Activated CD4-positive, alpha-beta memory T cell treated with anti-CD3 and anti-CD28 coated beads for 36 hours (primary cell): Measurements from ENCODE around the gene C11orf52. TPM values are rescaled to one million over a fixed set of nuclear protein-coding genes. Genes with fewer than 3 reads are reported as not detected.

Experiments used
- CTCF ChIA-PET: fragments of 350-600 bp; sonication (Branson Sonifier 250); formaldehyde crosslinking; loops from one replicate; lab custom pipeline; 2021; ENCODE audit warnings: antibody characterized with exemption, inconsistent platforms; lab: Charles Lee
- POLR2A ChIA-PET: fragments of 350-600 bp; sonication (Branson Sonifier 250); formaldehyde crosslinking; loops from one replicate; lab custom pipeline; 2021; ENCODE audit warnings: antibody characterized with exemption; lab: Charles Lee
- DNase-seq: peaks from one replicate; pipeline ENCODE4 v3.0.0-alpha.2; 2020
- H3K27ac Mint-ChIP-seq: one replicate; pipeline ENCODE4 v1.8.0; 2021; ENCODE audit warnings: mixed read lengths
- H3K27me3 Mint-ChIP-seq: one replicate; pipeline ENCODE4 v1.8.0; 2021; ENCODE audit warnings: mixed read lengths
- H3K36me3 Mint-ChIP-seq: one replicate; pipeline ENCODE4 v1.8.0; 2021; ENCODE audit warnings: mixed read lengths
- H3K4me1 Mint-ChIP-seq: one replicate; pipeline ENCODE4 v1.8.0; 2021; ENCODE audit warnings: low read depth, mixed read lengths
- H3K4me3 Mint-ChIP-seq: one replicate; pipeline ENCODE4 v1.8.0; 2021; ENCODE audit warnings: mild to moderate bottlenecking, mixed read lengths
- H3K9me3 Mint-ChIP-seq: one replicate; pipeline ENCODE4 v1.8.0; 2021; ENCODE audit warnings: mixed read lengths
- intact Hi-C: fragments of 100-400 bp; cut with micrococcal nuclease; formaldehyde crosslinking; loops from one replicate; pipeline ENCODE4 v1.15.1; 2023
- total RNA-seq, 2 experiments: library from RNA; stranded (reverse); gene quantifications; one replicate each; pipeline ENCODE4 v1.2.3, GENCODE V29; 2021

C11orf52 gene
- total RNA-seq = not detected

GRCh38 chr11:111918390-111919256 is at the start of gene C11orf52:
C11orf52 (plus strand) TSS chr11:111918913; CDS start chr11:111918973, 60 bp downstream.
- ChIA-PET POLR2A (no interaction called here), CTCF (interaction anchor here (0.8 to 1.6 kb wide), 5 partner anchors 8 to 314 kb away, joined by 3 to 5 read pairs (median 3); no protein-coding TSS in a partner anchor)
- Mint-ChIP-seq H3K27ac (no peak within 1 kb of the TSS), H3K9me3 (no peaks in the 10 kb centered on the region), H3K4me1 (no peaks in the 10 kb centered on the region), H3K4me3 (no peak within 1 kb of the TSS), H3K27me3 (peaks cover 26% of the 10 kb centered on the region), H3K36me3 (no peaks in the 10 kb centered on the region)
- intact Hi-C loops = no loop called here
- no peak for DNase-seq

- peak overlapping the region; percentile 27 for H3K4me3 Mint-ChIP-seq
- intact Hi-C loops = loop anchor here (2.0 to 10.0 kb wide), 5 partner anchors 103 to 1445 kb away; partner anchors contain the start of genes DLAT, PPP2R1B, PTS and SDHD
- no peak overlapping the region for H3K27ac Mint-ChIP-seq
- POLR2A ChIA-PET = interaction anchor here (0.9 to 1.0 kb wide), 3 partner anchors 57 to 266 kb away, joined by 3 to 5 read pairs (median 3); no protein-coding TSS in a partner anchor
- H3K27me3 Mint-ChIP-seq = no peaks in the 10 kb centered on the region
- peaks cover 24% of the 10 kb centered on the region for H3K4me1 Mint-ChIP-seq
- peaks cover 33% of the 10 kb centered on the region for H3K36me3 Mint-ChIP-seq
- DNase-seq = no peak
- CTCF ChIA-PET = interaction anchor here (0.6 to 2.9 kb wide), 9 partner anchors 11 to 266 kb away, joined by 3 to 15 read pairs (median 4); partner anchors contain the start of gene PPP2R1B
- no peaks in the 10 kb centered on the region for H3K9me3 Mint-ChIP-seq
Observed at GRCh38 chr11:111870113-111870512, 48.6 kb upstream of the C11orf52 start.

- Mint-ChIP-seq H3K4me1 (peaks cover 24% of the 10 kb centered on the region), H3K27me3 (no peaks in the 10 kb centered on the region), H3K27ac (peak overlapping the region; percentile 86), H3K4me3 (peak overlapping the region; percentile 92), H3K36me3 (peaks cover 29% of the 10 kb centered on the region), H3K9me3 (no peaks in the 10 kb centered on the region)
- CTCF ChIA-PET = interaction anchor here (0.6 to 2.9 kb wide), 9 partner anchors 11 to 266 kb away, joined by 3 to 15 read pairs (median 4); partner anchors contain the start of gene PPP2R1B
- no peak for DNase-seq
- POLR2A ChIA-PET = interaction anchor here (0.9 to 1.3 kb wide), 5 partner anchors 9 to 267 kb away, joined by 3 to 5 read pairs (median 3); partner anchors contain the start of genes SDHD and TIMM8B
- intact Hi-C loops = loop anchor here (2.0 to 10.0 kb wide), 5 partner anchors 104 to 1444 kb away; partner anchors contain the start of genes DLAT, PPP2R1B, PTS and SDHD
Observed at GRCh38 chr11:111870522-111870885, 48.2 kb upstream of the C11orf52 start.

GRCh38 chr11:111870886-111871692 is 47.6 kb upstream of the C11orf52 start, which contains the start of gene ALG9:
ALG9 (minus strand) TSS chr11:111871581; CDS start chr11:111871482, 99 bp downstream.
- Mint-ChIP-seq H3K4me3 (peak within 1 kb of the TSS; percentile 92), H3K36me3 (peaks cover 31% of the 10 kb centered on the region), H3K27me3 (no peaks in the 10 kb centered on the region), H3K9me3 (no peaks in the 10 kb centered on the region), H3K27ac (peak within 1 kb of the TSS; percentile 86), H3K4me1 (peaks cover 24% of the 10 kb centered on the region)
- CTCF ChIA-PET = interaction anchor here (0.6 to 2.9 kb wide), 19 partner anchors 9 to 409 kb away, joined by 3 to 15 read pairs (median 4); partner anchors contain the start of genes NKAPD1, PIH1D2, PPP2R1B and SDHD
- POLR2A ChIA-PET = interaction anchor here (0.6 to 1.9 kb wide), 9 partner anchors 9 to 320 kb away, joined by 3 to 6 read pairs (median 3); partner anchors contain the start of genes SDHD and TIMM8B
- peak; percentile 92 for DNase-seq
- intact Hi-C loops = loop anchor here (1.0 to 10.0 kb wide), 7 partner anchors 8 to 1444 kb away; partner anchors contain the start of genes CFAP68, DLAT, FDXACB1 and PPP2R1B

- peaks cover 26% of the 10 kb centered on the region for H3K36me3 Mint-ChIP-seq
- POLR2A ChIA-PET = interaction anchor here (0.6 to 1.9 kb wide), 6 partner anchors 8 to 319 kb away, joined by 3 to 6 read pairs (median 4); no protein-coding TSS in a partner anchor
- no peak for DNase-seq
- peak overlapping the region; percentile 92 for H3K4me3 Mint-ChIP-seq
- H3K27ac Mint-ChIP-seq = peak overlapping the region; percentile 82
- no peaks in the 10 kb centered on the region for H3K27me3 Mint-ChIP-seq
- H3K9me3 Mint-ChIP-seq = no peaks in the 10 kb centered on the region
- intact Hi-C loops = loop anchor here (1.0 to 10.0 kb wide), 7 partner anchors 8 to 1443 kb away; partner anchors contain the start of genes CFAP68, DLAT, FDXACB1 and PPP2R1B
- H3K4me1 Mint-ChIP-seq = peaks cover 24% of the 10 kb centered on the region
- CTCF ChIA-PET = interaction anchor here (0.7 to 2.9 kb wide), 15 partner anchors 8 to 409 kb away, joined by 3 to 15 read pairs (median 5); partner anchors contain the start of genes NKAPD1, PIH1D2, PPP2R1B and SDHD
Observed at GRCh38 chr11:111871693-111872161, 47.0 kb upstream of the C11orf52 start.

GRCh38 chr11:111878385-111878848 is 40.3 kb upstream of the C11orf52 start:
- peak overlapping the region; percentile 82 for H3K4me3 Mint-ChIP-seq
- CTCF ChIA-PET = interaction anchor here (0.6 to 1.9 kb wide), 7 partner anchors 14 to 402 kb away, joined by 3 to 10 read pairs (median 4); no protein-coding TSS in a partner anchor
- peaks cover 21% of the 10 kb centered on the region for H3K4me1 Mint-ChIP-seq
- intact Hi-C loops = loop anchor here (2.0 to 10.0 kb wide), 2 partner anchors 196 to 1436 kb away; partner anchors contain the start of genes NKAPD1, PIH1D2 and TTC12
- no peaks in the 10 kb centered on the region for H3K9me3 Mint-ChIP-seq
- DNase-seq = no peak
- H3K27me3 Mint-ChIP-seq = no peaks in the 10 kb centered on the region
- peaks cover 14% of the 10 kb centered on the region for H3K36me3 Mint-ChIP-seq
- POLR2A ChIA-PET = no interaction called here
- peak overlapping the region; percentile 95 for H3K27ac Mint-ChIP-seq

GRCh38 chr11:111878849-111879636 is 39.7 kb upstream of the C11orf52 start, which contains the start of the genes CFAP68 and FDXACB1:
CFAP68 (plus strand) TSS chr11:111879541; CDS start chr11:111879561, 20 bp downstream.
FDXACB1 (minus strand) TSS chr11:111879165; CDS start chr11:111879132, 33 bp downstream.
- H3K4me3 Mint-ChIP-seq = peak within 1 kb of the TSS; percentile 82
- no peaks in the 10 kb centered on the region for H3K9me3 Mint-ChIP-seq
- intact Hi-C loops = loop anchor here (1.0 to 10.0 kb wide), 10 partner anchors 8 to 1436 kb away; partner anchors contain the start of genes ALG9, BCO2, DLAT and NKAPD1
- ChIA-PET CTCF (interaction anchor here (0.6 to 1.9 kb wide), 6 partner anchors 15 to 204 kb away, joined by 3 to 10 read pairs (median 6); no protein-coding TSS in a partner anchor), POLR2A (no interaction called here)
- DNase-seq = peak; percentile 96
- no peaks in the 10 kb centered on the region for H3K27me3 Mint-ChIP-seq
- H3K27ac Mint-ChIP-seq = peak within 1 kb of the TSS; percentile 95
- peaks cover 21% of the 10 kb centered on the region for H3K4me1 Mint-ChIP-seq
- H3K36me3 Mint-ChIP-seq = peaks cover 17% of the 10 kb centered on the region

- Mint-ChIP-seq H3K36me3 (peaks cover 17% of the 10 kb centered on the region), H3K27ac (peak overlapping the region; percentile 95)
Observed at GRCh38 chr11:111879637-111879960, 39.1 kb upstream of the C11orf52 start.

GRCh38 chr11:111882202-111882601 is 36.5 kb upstream of the C11orf52 start:
- intact Hi-C loops = no loop called here
- no peak overlapping the region for H3K27ac Mint-ChIP-seq
- H3K27me3 Mint-ChIP-seq = no peaks in the 10 kb centered on the region
- ChIA-PET POLR2A (interaction anchor here (0.8 kb wide), 1 partner anchor 90 kb away, joined by 3 read pairs; no protein-coding TSS in a partner anchor), CTCF (interaction anchor here (1.1 kb wide), 1 partner anchor 100 kb away, joined by 5 read pairs; no protein-coding TSS in a partner anchor)
- no peaks in the 10 kb centered on the region for H3K9me3 Mint-ChIP-seq
- H3K36me3 Mint-ChIP-seq = peaks cover 11% of the 10 kb centered on the region
- H3K4me1 Mint-ChIP-seq = peaks cover 20% of the 10 kb centered on the region
- H3K4me3 Mint-ChIP-seq = no peak overlapping the region
- no peak for DNase-seq

More at GRCh38 chr11:111879637-111879960, 39.1 kb upstream of the C11orf52 start:
- Mint-ChIP-seq H3K9me3 (no peaks in the 10 kb centered on the region), H3K27me3 (no peaks in the 10 kb centered on the region), H3K4me1 (peaks cover 21% of the 10 kb centered on the region), H3K4me3 (peak overlapping the region; percentile 82)
- POLR2A ChIA-PET = interaction anchor here (0.7 to 1.2 kb wide), 2 partner anchors 8 to 59 kb away, joined by 3 to 4 read pairs; partner anchors contain the start of gene ALG9
- no peak for DNase-seq
- intact Hi-C loops = loop anchor here (1.0 to 10.0 kb wide), 10 partner anchors 8 to 1435 kb away; partner anchors contain the start of genes ALG9, BCO2, DLAT and NKAPD1
- CTCF ChIA-PET = interaction anchor here (0.6 to 2.0 kb wide), 4 partner anchors 8 to 1925 kb away, joined by 3 to 15 read pairs (median 4); partner anchors contain the start of gene ALG9
